Activated CD4-positive, alpha-beta T cell treated with anti-CD3 and anti-CD28 coated beads for 1 hour (primary cell): ENCODE measurements around the gene TPTE2.
A peak's percentile ranks its signal among the peaks of the same experiment; 100 is the strongest.
"Not testable (repeated sequence)": the region's sequence is repeated elsewhere in the genome, so short reads cannot be mapped to it uniquely, and the experiment has no call there.

Experiments
- DNase-seq: peaks from one replicate; pipeline ENCODE4 v3.0.0-alpha.2; 2020

TPTE2 gene

GRCh38 chr13:19561127-19561582, at the start of gene TPTE2:
TSS of gene TPTE2 (minus strand) at chr13:19561532. CDS start at chr13:19503234, 58,298 bp downstream.
- DNase-seq: not testable (repeated sequence)

DNA sequence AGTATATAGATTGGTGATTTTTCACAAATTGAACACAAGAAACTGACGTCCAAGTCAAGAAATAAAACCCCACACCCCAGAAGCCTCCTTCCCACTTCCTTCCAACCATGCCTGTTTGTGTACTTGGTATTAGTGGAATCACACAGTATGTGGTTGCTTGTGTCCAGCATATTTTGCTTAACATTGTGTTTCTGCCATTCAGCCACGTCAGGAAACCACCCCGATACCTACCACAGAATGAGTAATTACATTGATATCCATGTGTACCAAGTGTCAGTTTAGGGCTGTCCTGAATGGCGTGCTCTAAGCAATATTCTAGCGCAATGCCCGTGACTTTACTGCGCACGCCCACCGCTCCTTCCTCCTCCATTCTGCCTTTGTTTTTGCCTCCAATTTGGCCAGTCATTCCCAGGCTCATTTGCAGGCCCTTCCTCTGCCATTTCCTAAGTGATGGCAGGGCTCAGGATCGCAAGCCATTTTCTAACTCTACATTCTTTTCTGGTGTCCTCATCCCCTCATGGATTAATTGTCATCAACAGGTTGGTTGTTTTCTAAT, 46.3 kb upstream of the TPTE2 start:
- DNase-seq: no peak

DNA sequence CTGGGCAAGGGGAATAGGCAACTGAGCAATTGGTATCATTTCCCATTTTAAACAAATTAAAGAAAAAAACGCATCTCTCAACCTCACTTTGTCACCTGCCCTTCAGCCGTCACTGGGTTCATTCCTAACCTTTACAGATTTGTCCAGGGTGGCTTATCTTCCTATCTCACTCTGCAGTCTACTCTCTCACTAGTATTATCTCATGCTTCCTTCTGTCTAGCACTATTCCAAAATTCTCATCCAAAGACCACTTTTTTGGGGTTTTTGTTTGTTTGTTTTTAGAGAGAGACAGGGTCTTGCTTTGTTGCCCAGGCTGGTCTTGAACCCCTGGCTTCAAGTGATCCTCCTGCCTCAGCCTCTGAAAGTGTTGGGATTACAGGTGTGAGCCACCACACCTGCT, 45.4 kb upstream of the TPTE2 start:
- no peak for DNase-seq

DNA sequence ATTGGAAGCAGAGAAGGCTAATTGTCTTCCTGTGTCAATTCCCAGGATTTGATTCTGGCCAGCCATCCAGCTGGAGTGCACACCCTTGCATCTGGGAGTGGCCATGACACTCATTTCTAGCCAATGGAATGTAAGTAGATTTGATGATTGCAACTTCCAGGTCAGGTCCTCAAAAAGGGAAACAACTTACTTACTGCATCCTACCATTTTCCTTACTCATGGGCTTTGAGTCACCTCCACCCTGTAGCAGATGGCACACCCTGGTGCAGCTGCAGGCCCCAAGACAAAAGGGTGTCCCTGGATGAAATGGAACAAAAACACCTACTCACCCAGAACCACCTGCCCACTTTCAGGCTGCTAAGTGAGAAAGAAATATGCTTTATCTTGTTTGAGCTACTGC, 44.8 kb upstream of the TPTE2 start:
- no peak for DNase-seq

- DNase-seq: no peak
Measured at GRCh38 chr13:19605161-19605955, 44.0 kb upstream of the TPTE2 start.

DNA sequence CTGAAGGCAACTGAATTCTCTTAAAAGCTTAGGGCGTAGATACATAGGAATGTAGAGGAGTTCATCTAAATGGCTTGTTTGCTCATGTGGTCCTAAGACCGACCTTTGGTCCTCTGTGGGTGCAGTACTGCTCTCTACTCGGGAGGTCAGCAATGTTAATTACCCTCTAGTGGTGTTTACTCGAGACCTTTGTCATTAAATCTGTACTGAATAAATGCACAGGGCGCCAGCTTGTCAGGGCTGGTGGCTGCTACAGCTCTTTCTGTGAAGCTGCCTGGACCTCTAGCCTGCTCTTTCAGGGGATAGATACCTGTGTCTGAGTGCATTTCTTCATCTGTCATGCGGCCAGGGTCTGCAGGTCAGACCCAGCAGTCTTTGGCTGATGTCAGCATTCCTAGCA, 43.0 kb upstream of the TPTE2 start:
- no peak for DNase-seq

DNA sequence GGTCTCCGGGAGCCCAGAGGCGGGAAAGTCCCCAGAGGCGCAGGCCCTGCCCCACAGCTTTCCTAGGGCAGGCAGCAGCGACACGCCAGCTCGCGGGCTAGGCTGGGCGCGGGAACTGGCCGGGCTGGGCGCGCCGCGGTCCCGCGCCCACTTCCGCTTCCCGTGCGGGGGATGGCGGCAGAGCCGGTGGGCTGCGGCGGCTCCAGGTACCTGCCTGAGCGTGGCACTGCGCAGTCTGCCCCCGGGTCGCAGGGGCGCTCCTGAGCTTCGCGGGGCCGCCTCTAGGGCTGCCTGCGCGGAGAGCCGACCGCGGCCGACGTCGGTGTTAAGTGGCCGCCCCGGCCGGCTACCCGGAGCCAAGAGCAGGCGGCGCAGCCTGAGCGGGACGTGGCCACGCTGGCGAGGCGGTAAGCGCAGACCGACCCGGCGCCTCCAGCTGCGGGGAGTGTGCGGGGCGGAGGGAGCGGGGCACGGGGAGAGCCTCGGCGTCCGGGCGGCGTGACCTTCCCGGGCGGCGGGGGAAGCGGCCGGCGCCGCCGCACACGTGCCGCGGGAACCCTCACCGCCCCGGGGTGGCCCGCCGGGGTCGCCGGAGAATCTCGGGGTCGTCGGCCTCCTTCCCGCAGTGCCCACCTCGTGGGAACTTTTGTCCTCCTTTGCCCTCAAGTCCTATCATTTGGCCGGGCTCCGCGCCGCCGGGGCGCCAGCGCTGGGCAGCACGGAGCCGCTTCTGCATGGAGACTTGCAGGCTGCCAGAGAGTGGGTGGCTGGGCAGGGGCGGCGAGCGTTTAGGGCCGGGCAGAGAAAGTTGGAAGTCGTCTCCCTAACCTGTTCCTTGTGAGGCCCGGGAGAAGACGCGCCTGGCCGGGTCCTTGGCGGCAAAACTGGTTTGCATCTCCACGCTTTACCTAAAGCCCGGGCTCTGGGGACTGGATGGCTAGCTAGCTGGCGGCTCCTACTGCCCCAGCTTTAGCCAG, 40.7 kb upstream of the TPTE2 start:
- peak; percentile 9 for DNase-seq

- DNase-seq: no peak
Measured at GRCh38 chr13:19597523-19597922, 36.2 kb upstream of the TPTE2 start.

DNA sequence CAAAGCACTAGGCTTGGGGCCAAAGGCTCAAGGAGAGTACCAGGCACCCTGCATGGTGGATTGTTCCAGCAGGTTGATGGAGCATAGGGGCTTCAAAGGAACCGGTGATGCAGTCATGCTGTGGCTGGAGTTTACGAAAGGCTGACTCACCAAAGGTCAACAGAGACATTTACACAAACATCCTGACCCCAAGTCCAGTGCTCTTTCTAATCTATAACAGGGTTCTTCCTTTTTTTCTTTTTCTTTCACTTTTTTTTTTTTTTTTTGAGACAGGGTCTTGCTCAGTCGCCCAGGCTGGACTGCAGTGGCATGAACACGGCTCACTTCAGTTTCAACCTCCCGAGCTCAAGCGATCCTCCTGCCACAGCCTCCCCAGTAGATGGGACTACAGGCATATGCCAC, 35.6 kb upstream of the TPTE2 start:
- no peak for DNase-seq

- DNase-seq: no peak
Measured at GRCh38 chr13:19596086-19596485, 34.8 kb upstream of the TPTE2 start.

- DNase-seq: no peak
Measured at GRCh38 chr13:19592657-19593180, 31.4 kb upstream of the TPTE2 start.

DNA sequence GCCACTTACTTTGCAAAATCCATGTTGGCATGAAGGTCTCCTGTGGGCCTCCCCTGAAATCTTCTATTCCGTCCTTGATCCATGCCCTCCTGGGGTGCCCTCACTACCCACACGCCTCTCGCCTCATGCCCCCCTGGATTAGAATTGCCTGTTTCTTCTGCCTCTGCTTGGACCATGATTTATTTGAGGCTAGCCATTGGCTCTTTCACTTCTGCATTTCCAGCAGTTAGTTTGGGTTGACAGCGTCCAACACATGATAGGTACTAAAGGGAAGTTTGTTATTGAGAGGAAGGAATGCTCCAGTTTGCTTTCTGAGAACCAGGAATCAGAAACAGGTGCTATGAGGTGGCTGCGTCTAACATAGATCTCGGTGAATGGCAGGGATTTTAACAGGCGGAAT, 30.5 kb upstream of the TPTE2 start:
- no peak for DNase-seq

GRCh38 chr13:19590423-19590822, 29.1 kb upstream of the TPTE2 start:
- DNase-seq: no peak

DNA sequence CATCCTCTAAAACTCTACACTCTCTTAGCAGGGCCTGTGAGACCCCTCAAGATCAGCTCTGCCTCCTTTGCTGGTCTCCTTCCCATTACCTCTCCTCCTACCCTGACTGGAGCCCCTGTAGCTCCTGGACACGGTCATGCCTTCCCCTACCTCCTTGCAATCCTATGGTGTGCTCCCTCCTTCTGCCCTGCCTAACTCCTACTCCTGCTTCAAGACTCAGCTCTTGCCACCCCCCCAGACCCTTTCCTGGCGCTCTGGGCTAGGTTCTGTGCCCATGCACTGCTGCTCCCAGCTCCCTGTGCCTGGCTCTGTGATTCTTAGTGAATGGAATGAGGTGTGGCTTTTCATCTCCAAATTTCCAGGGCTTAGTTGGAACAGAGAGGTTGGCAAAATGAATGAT, 28.0 kb upstream of the TPTE2 start:
- DNase-seq: no peak

GRCh38 chr13:19587635-19588300, 26.4 kb upstream of the TPTE2 start:
- DNase-seq: no peak

DNA sequence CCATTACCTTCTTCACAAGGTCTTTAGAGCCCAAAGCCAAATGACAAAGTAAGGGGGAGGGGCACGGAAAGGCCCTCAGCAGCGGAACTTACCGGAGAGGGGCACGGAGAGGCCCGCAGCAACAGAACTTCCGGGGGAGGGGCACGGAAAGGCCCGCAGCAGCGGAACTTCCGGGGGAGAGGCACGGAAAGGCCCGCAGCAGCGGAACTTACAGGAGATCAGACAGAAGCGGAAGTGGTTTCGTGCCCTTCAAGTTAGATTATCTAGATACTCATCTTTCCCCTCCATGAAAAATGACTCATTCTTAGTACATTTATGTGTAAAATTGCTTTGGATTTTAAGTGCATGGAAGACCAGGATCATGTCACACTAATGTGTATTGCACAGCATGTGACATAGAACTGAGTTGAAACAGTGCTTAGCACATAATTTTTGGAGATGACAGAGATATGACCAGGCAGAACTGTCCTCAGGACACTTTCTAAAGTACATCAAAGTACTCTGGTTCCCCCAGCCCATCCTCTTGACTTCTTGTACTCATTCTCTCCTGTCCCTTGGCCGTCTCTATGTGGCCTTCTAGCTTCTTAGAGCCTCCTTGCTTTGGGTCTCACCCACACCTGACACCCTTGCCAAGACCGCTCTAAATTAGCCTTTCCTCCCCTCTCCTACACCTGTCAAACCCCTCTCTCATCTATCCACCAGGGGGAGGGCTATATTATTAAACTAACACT, 25.7 kb upstream of the TPTE2 start:
- DNase-seq: peak; percentile 63

DNA sequence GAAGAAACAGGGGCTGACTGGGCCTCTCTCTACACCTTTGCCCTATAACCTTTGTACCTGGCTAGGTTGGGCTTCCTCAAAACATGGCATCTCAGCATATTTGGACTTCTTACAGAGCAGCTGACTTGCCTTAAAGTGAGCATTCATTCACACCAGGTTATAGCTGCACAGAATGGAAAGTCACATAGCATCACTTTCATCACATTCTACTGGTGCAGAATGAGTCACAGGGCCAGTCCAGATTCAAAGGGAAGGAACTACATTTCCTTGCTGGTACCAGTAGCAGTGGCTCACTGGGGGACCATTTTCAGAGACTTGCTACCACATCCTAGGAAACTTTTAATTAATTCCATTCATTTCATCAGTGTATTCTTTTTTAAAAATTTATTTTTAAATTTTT, 20.3 kb upstream of the TPTE2 start:
- DNase-seq: no peak

DNA sequence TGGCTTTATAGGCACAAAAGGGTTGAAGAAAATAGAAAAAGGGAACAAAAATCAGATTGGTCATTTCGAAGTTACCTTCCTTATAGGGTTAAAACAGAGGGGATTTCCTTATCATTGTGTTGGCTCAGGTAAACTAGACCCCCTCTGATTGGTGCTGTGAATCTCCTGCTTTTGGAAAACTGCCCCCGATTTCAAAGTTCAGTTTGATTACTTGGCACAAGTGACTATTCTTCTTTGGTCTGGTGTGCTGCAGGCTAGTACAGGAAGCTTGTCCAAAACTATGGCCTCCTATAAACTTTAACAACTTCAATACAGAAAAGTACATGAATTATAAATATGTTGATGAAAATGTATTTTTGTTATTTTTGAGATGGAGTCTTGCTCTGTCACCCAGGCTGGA, 13.9 kb upstream of the TPTE2 start:
- no peak for DNase-seq

DNA sequence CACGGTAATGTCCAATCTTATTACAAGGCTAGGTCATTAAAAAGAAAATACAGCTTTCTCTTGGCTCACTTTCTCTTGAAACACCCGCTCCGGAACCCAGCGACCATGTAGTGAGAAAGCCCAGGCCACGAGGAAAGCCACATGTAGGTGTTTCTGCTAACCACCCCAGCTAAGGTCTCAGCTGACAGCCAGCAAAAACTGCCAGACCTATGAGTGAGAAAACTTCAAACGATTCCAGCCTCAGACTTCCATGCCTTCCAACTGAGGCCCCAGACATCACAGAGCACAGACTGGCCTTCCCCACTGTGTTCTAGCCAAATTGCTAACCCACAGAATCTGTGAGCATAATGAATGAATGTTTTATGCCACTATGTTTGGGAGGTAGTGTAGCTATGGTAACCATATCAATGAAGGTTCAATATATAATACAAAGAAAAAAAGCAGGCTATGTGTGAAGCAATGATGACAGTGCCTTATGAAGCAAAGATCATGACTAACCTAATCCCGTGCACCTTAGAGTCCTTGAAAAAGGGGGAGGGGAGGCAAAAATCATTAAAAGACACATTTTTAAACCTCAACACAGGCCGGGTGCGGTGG, 11.9 kb upstream of the TPTE2 start:
- DNase-seq: no peak

- DNase-seq: no peak
Measured at GRCh38 chr13:19572280-19572679, 10.9 kb upstream of the TPTE2 start.

- DNase-seq: no peak
Measured at GRCh38 chr13:19567820-19568534, 6.6 kb upstream of the TPTE2 start.
